OCI-M2 (cell line): ENCODE data around the gene CALML6.
"Not testable (repeated sequence)": the region's sequence is repeated elsewhere in the genome, so short reads cannot be mapped to it uniquely, and the experiment has no call there.

Experiments
- DNase-seq: peaks from one replicate; lab custom pipeline; 2025; ENCODE audit not compliant: unreplicated experiment; lab: John Stamatoyannopoulos, UW

CALML6 gene

GRCh38 chr1:1914971-1915692 is at the start of gene CALML6:
Gene CALML6 (plus strand): TSS chr1:1915260. CDS start chr1:1915281, 21 bp downstream.
- no peak for DNase-seq

- no peak for DNase-seq
Observed at GRCh38 chr1:1867164-1867563, 47.9 kb upstream of the CALML6 start.

- no peak for DNase-seq
Observed at GRCh38 chr1:1869469-1869868, 45.6 kb upstream of the CALML6 start.

GRCh38 chr1:1872329-1872994 is 42.6 kb upstream of the CALML6 start:
- no peak for DNase-seq

- no peak for DNase-seq
Observed at GRCh38 chr1:1873186-1873585, 41.9 kb upstream of the CALML6 start.

- DNase-seq: no peak
Observed at GRCh38 chr1:1874901-1875300, 40.2 kb upstream of the CALML6 start.

GRCh38 chr1:1875932-1876331 is 39.1 kb upstream of the CALML6 start:
- no peak for DNase-seq

- DNase-seq: no peak
Observed at GRCh38 chr1:1876335-1876930, 38.6 kb upstream of the CALML6 start.

GRCh38 chr1:1877865-1878436 is 37.1 kb upstream of the CALML6 start:
- no peak for DNase-seq

GRCh38 chr1:1879942-1880341 is 35.1 kb upstream of the CALML6 start:
- DNase-seq: no peak

- DNase-seq: no peak
Observed at GRCh38 chr1:1880617-1881312, 34.3 kb upstream of the CALML6 start.

- DNase-seq: no peak
Observed at GRCh38 chr1:1881727-1882126, 33.3 kb upstream of the CALML6 start.

GRCh38 chr1:1883092-1883873 is 31.8 kb upstream of the CALML6 start:
- no peak for DNase-seq

- DNase-seq: not testable (repeated sequence)
Observed at GRCh38 chr1:1883890-1884289, 31.2 kb upstream of the CALML6 start.

- no peak for DNase-seq
Observed at GRCh38 chr1:1889090-1889750, 25.8 kb upstream of the CALML6 start.

- no peak for DNase-seq
Observed at GRCh38 chr1:1889847-1890505, 25.1 kb upstream of the CALML6 start.

GRCh38 chr1:1890506-1891348 is 24.3 kb upstream of the CALML6 start, which contains the start of gene GNB1:
Gene GNB1 (minus strand): TSS chr1:1891087. CDS start chr1:1825453, 65,634 bp downstream.
- DNase-seq: no peak

- no peak for DNase-seq
Observed at GRCh38 chr1:1891349-1892078, 23.5 kb upstream of the CALML6 start.
